Adrenal gland (tissue), 12 donors: Measurements from ENCODE around the gene NHS. TPM values are rescaled to one million over a fixed set of nuclear protein-coding genes. Genes with fewer than 3 reads are reported as not detected.

Experiments used
- DNase-seq, 7 donors: peaks; one replicate each; pipeline ENCODE4 v3.0.0-alpha.2; 2019 to 2020
- H3K27ac ChIP-seq, 5 donors: fragments of 200-600 bp; sonication (generic) in 4 of 5; 1 replicate in 3 of 5; 2 replicates in 2 of 5; pipeline versions ENCODE4 v1.5.1 to v1.8.0; 2016 to 2020; ENCODE audit warnings: mild to moderate bottlenecking in 1 of 5
- H3K27me3 ChIP-seq: fragments of 200-600 bp; 2 replicates; pipeline ENCODE4 v1.8.0; 2021
- H3K36me3 ChIP-seq, 2 donors: fragments of 200-600 bp; replicated peaks in 1 of 2; 1 replicate in 1 of 2; 2 replicates in 1 of 2; pipeline versions ENCODE4 v1.5.1 to v1.8.0; 2018 to 2022
- H3K4me1 ChIP-seq, 2 donors: fragments of 200-600 bp; replicated peaks in 1 of 2; 1 replicate in 1 of 2; 2 replicates in 1 of 2; pipeline versions ENCODE4 v1.5.1 to v1.8.0; 2018 to 2021
- H3K4me3 ChIP-seq, 4 donors: fragments of 200-600 bp; sonication (generic) in 3 of 4; one replicate each; pipeline ENCODE4 v1.5.1; 2016 to 2018
- H3K9me3 ChIP-seq, 3 donors: fragments of 200-600 bp; sonication (generic) in 1 of 3; replicated peaks in 1 of 3; 1 replicate in 2 of 3; 2 replicates in 1 of 3; pipeline versions ENCODE4 v1.5.1 to v1.8.0; 2016 to 2021
- POLR2A ChIP-seq, 2 donors: fragments of 450-650 bp; IDR thresholded peaks; one replicate each; pipeline ENCODE4 v1.6.1; 2017; ENCODE audit warnings: antibody characterized with exemption in 2 of 2, mild to moderate bottlenecking in 2 of 2, moderate library complexity in 1 of 2
- WGBS, 4 donors: extraction: QIAGEN DNeasy Blood & Tissue Kit in 2 of 4; methylation state at CpG; one replicate each; pipeline versions ENCODE4 v1.1.5 to v1.1.7; 2013 to 2017; 5-methylcytosine and 5-hydroxymethylcytosine counted together
- intact Hi-C, 2 donors: fragments of 100-400 bp; cut with DNase I; formaldehyde crosslinking; loops; one replicate each; pipeline versions ENCODE4 v1.14.1 to v1.15.0; 2022 to 2023
- polyA plus RNA-seq, 3 donors: library from polyadenylated mRNA; stranded (reverse); fragments of 200-250 nt in 2 of 3; fragments of 350-450 nt in 1 of 3; fragmentation: Illumina TruSeq in 1 of 3; extraction: RNeasy Lipid Tissue Mini Kit (QIAGEN cat#74804) in 1 of 3; gene quantifications; one replicate each; pipeline ENCODE4 v1.2.3, GENCODE V29; 2013 to 2014
- total RNA-seq, 9 donors: library from RNA; depleted of rRNA in 4 of 9; stranded (reverse); fragments of >200 nt in 4 of 9; fragments of 120-200 nt in 1 of 9; fragmentation: NEBNext Ultra II Directional in 1 of 9; extraction: Animal tissue kit (Norgen Biotek cat#: 25700) in 1 of 9; gene quantifications; one replicate each; pipeline versions ENCODE4 v1.1.0 to v1.2.4, GENCODE V29; 2013 to 2023
- TF ChIP-seq, protein P1 (sequence below), 6 experiments: fragments of 450-650 bp in 4 of 6; fragments of 200-600 bp in 2 of 6; sonication (generic) in 1 of 6; IDR thresholded peaks; 1 replicate in 5 of 6; 2 replicates in 1 of 6; pipeline versions ENCODE4 v1.5.1 to v1.8.0; 2016 to 2021; ENCODE audit warnings: antibody characterized with exemption in 6 of 6, mild to moderate bottlenecking in 2 of 6, moderate library complexity in 1 of 6
- donor health status: healthy with polysubstance abuse.
- donor health status: Bipolar disorder and iron deficiency.
- donor health status: DM: yes; HTN: yes; CAD: no.
- donor health status: DM: no; HTN: no; CAD: no.
- donor health status: DM: no; HTN: no; CAD: no.
- donor health status: DM: yes; HTN: yes; CAD: no.

NHS gene
- total and polyA plus RNA-seq, 12 donors: 4.4 to 12.5 (median 6.8) TPM

DNA sequence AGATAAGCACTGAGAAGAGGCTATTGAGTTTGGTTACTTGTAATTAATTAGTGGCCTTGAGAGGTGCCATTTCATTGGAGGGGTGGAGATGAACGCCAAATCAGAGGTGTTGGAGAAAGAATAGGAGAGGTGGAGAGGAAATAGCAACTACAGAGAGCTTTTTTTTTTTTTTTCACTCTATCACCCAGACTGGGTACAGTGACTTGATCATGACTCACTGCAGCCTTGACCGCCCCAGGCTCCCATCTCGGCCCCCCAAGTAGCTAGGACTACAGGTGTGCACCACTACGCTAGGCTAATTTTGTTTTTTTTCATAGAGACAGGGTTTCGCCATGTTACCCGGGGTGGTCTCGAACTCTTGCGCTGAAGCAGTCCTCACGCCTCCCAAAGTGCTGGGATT, 5.2 kb downstream of the NHS start:
- no peaks in the 10 kb centered on the region for H3K36me3 ChIP-seq
- H3K27me3 ChIP-seq: no peaks in the 10 kb centered on the region
- H3K27ac ChIP-seq: no peak overlapping the region
- no peak for DNase-seq
- WGBS, 4 donors: 79 to 85% (median 81%) methylated on average over 9 of the region's 9 CpGs
- no peaks in the 10 kb centered on the region for H3K4me1 ChIP-seq
- intact Hi-C loops: no loop called here
- TF ChIP-seq, protein P1, sequence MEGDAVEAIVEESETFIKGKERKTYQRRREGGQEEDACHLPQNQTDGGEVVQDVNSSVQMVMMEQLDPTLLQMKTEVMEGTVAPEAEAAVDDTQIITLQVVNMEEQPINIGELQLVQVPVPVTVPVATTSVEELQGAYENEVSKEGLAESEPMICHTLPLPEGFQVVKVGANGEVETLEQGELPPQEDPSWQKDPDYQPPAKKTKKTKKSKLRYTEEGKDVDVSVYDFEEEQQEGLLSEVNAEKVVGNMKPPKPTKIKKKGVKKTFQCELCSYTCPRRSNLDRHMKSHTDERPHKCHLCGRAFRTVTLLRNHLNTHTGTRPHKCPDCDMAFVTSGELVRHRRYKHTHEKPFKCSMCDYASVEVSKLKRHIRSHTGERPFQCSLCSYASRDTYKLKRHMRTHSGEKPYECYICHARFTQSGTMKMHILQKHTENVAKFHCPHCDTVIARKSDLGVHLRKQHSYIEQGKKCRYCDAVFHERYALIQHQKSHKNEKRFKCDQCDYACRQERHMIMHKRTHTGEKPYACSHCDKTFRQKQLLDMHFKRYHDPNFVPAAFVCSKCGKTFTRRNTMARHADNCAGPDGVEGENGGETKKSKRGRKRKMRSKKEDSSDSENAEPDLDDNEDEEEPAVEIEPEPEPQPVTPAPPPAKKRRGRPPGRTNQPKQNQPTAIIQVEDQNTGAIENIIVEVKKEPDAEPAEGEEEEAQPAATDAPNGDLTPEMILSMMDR (IDR thresholded peaks at IDR 0.05): no peak
- TF ChIP-seq POLR2A (IDR thresholded peaks at IDR 0.05): no peak
- no peaks in the 10 kb centered on the region for H3K9me3 ChIP-seq
- no peak overlapping the region for H3K4me3 ChIP-seq

DNA sequence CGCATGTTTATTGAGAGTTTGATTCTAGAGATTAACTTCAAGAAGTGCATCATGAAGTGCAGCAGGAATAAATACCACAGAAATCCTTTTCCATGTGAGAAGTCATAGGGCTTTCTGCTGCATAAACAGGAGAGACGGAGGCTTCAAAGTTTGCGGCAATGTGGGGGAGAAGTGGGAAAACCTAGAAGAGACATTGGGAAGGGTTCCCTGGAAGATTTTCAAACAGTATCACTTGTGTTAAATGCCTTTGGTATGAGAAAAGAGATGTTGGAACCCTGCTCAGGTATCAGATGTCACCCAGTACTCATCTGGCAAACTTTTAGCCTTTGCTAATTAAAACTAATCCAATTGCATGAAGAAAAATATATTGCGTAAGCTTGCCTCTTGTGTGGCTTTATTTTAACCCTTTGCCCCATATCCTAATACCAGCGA, 15.4 kb downstream of the NHS start:
- TF ChIP-seq, protein P1 (IDR thresholded peaks at IDR 0.05): no peak
- no peak for TF ChIP-seq POLR2A (IDR thresholded peaks at IDR 0.05)
- H3K27me3 ChIP-seq: no peaks in the 10 kb centered on the region
- H3K27ac ChIP-seq: no peak overlapping the region
- intact Hi-C loops: no loop called here
- no peak for DNase-seq
- no peaks in the 10 kb centered on the region for H3K9me3 ChIP-seq
- H3K4me1 ChIP-seq: no peaks in the 10 kb centered on the region
- no peak overlapping the region for H3K4me3 ChIP-seq
- 70 to 91% (median 81%) methylated on average over 5 of the region's 5 CpGs for whole genome bisulfite sequencing, 4 donors
- no peaks in the 10 kb centered on the region for H3K36me3 ChIP-seq

DNA sequence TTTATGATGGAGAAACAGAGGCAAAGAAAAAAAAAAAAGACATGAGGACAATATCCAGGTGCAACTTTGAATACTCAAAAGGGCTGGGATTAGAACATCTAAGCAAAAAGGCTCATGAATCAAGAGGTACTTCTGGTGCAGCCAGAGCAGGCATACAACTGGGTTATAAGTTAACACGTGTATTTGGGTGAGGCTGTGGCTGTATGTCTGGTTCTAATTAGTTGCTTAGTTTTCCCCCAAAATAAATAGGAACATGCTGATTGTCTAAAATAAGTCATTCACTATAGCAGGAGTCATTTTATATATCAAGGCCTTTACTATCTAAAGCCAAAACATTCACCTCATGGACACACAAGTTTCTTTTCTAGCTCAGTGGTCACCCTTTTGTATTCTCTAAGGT, 20.2 kb downstream of the NHS start:
- Histone ChIP-seq H3K27me3 (no peaks in the 10 kb centered on the region), H3K9me3 (peaks cover 0 to 4% (median 0%) of the 10 kb centered on the region in 3 donors), H3K4me3 (no peak overlapping the region), H3K4me1 (no peaks in the 10 kb centered on the region), H3K27ac (no peak overlapping the region), H3K36me3 (no peaks in the 10 kb centered on the region)
- DNase-seq: no peak
- intact Hi-C loops: no loop called here
- 52 to 80% (median 62%) methylated on average over 1 of the region's 1 CpG for WGBS, 4 donors
- no peak for TF ChIP-seq POLR2A (IDR thresholded peaks at IDR 0.05)
- TF ChIP-seq, protein P1 (IDR thresholded peaks at IDR 0.05): no peak

DNA sequence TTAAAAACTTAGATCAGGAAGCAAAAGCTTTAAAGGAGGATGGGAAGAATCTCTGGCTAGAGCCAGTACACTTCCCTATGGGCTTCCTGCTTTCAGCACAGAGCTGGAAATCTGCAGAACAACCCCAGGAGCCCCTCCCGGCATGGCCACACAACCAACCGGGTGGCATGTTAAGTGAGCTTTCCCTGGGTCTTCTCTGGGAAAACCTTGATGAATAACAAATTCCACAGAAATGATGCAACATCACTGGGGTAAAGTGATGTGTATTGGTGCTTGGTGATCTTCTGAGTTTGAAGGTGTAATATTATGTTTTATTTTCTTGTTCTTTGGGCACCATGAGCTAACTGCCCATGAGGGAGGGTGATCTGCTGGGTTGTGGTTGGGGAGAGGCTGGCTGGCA, 22.1 kb downstream of the NHS start:
- H3K4me1 ChIP-seq: no peaks in the 10 kb centered on the region
- WGBS, 4 donors: 74 to 97% (median 79%) methylated on average over 2 of the region's 2 CpGs

More for the DNA sequence above, 22.1 kb downstream of the NHS start:
- H3K9me3 ChIP-seq: peaks cover 0 to 4% (median 0%) of the 10 kb centered on the region in 3 donors
- H3K36me3 ChIP-seq: no peaks in the 10 kb centered on the region
- no peak overlapping the region for H3K27ac ChIP-seq
- TF ChIP-seq POLR2A (IDR thresholded peaks at IDR 0.05): no peak
- TF ChIP-seq, protein P1 (IDR thresholded peaks at IDR 0.05): no peak
- no peak overlapping the region for H3K4me3 ChIP-seq
- no peaks in the 10 kb centered on the region for H3K27me3 ChIP-seq
- intact Hi-C loops: no loop called here
- DNase-seq: no peak
